ENCODE results near the gene EID1.

- TF ChIP-seq REST (IDR thresholded peaks at IDR 0.05; ENCODE audit: insufficient read depth in 1 of 2, low read depth in 2 of 2, low read length in 1 of 2) (no peak), SIN3A (IDR thresholded peaks at IDR 0.05; ENCODE audit: borderline replicate concordance, insufficient read depth, low read depth, low read length) (no peak), CTCF (IDR thresholded peaks at IDR 0.05) (no peak), POLR2AphosphoS5 (IDR thresholded peaks at IDR 0.05; ENCODE audit: low read depth, low read length) (no peak), TCF7L2 (IDR thresholded peaks at IDR 0.05; ENCODE audit: low read depth, low read length) (no peak)
These were observed 9.9 kb upstream of the EID1 start for GRCh38 chr15:48868023-48868422.
